HEK293 (cell line): ENCODE results near the gene MYL6B.

ENCODE experiments used
- CTCF ChIP-seq: fragments of 450-650 bp; formaldehyde crosslinking; IDR thresholded peaks from 2 replicates; pipeline ENCODE4 v1.5.1; 2016; ENCODE audit warnings: missing biosample characterization, missing genetic modification characterization
- FEZF1 ChIP-seq: fragments of 450-650 bp; formaldehyde crosslinking; IDR thresholded peaks from 2 replicates; pipeline ENCODE4 v1.5.1; 2016; ENCODE audit warnings: missing biosample characterization, missing genetic modification characterization
- INSM2 ChIP-seq: fragments of 450-650 bp; formaldehyde crosslinking; IDR thresholded peaks from 2 replicates; pipeline ENCODE4 v1.5.1; 2016; ENCODE audit warnings: missing biosample characterization, missing genetic modification characterization
- KLF9 ChIP-seq: fragments of 450-650 bp; formaldehyde crosslinking; IDR thresholded peaks from 2 replicates; pipeline ENCODE4 v1.5.1; 2016; ENCODE audit warnings: missing biosample characterization, missing genetic modification characterization, low read depth
- MEIS1 ChIP-seq: sonication (generic); formaldehyde crosslinking; IDR thresholded peaks from 2 replicates; pipeline ENCODE4 v1.8.1; 2022; ENCODE audit warnings: missing genetic modification reagents, mild to moderate bottlenecking, borderline replicate concordance
- MYNN ChIP-seq: fragments of 450-650 bp; formaldehyde crosslinking; IDR thresholded peaks from 2 replicates; pipeline ENCODE4 v1.5.1; 2016; ENCODE audit warnings: missing biosample characterization, missing genetic modification characterization, borderline replicate concordance
- OVOL3 ChIP-seq: fragments of 450-650 bp; formaldehyde crosslinking; IDR thresholded peaks from 2 replicates; pipeline ENCODE4 v1.5.1; 2016; ENCODE audit warnings: missing biosample characterization, missing genetic modification characterization
- SCRT2 ChIP-seq: fragments of 450-650 bp; formaldehyde crosslinking; IDR thresholded peaks from 2 replicates; pipeline ENCODE4 v1.5.1; 2016; ENCODE audit warnings: missing biosample characterization, missing genetic modification characterization
- SP7 ChIP-seq: fragments of 450-650 bp; formaldehyde crosslinking; IDR thresholded peaks from 2 replicates; pipeline ENCODE4 v1.5.1; 2016; ENCODE audit warnings: missing biosample characterization, missing genetic modification characterization
- TRIM28 ChIP-seq: IDR thresholded peaks from 2 replicates; pipeline ENCODE4 v1.6.1; 2011; ENCODE audit warnings: low read length, control low read depth, borderline replicate concordance
- YY2 ChIP-seq: fragments of 450-650 bp; formaldehyde crosslinking; IDR thresholded peaks from 2 replicates; pipeline ENCODE4 v1.5.1; 2016; ENCODE audit warnings: missing biosample characterization, missing genetic modification characterization
- ZBTB1 ChIP-seq: fragments of 450-650 bp; formaldehyde crosslinking; IDR thresholded peaks from 2 replicates; pipeline ENCODE4 v1.5.1; 2016; ENCODE audit warnings: missing biosample characterization, missing genetic modification characterization
- ZFHX2 ChIP-seq: fragments of 450-650 bp; formaldehyde crosslinking; conservative IDR thresholded peaks from 2 replicates; pipeline ENCODE4 v1.5.1; 2016; ENCODE audit warnings: missing biosample characterization, missing genetic modification characterization
- ZFP69B ChIP-seq: fragments of 450-650 bp; formaldehyde crosslinking; IDR thresholded peaks from 2 replicates; pipeline ENCODE4 v1.5.1; 2016; ENCODE audit warnings: missing biosample characterization, missing genetic modification characterization
- ZIC2 ChIP-seq: fragments of 450-650 bp; formaldehyde crosslinking; IDR thresholded peaks from 2 replicates; pipeline ENCODE4 v1.5.1; 2016; ENCODE audit warnings: missing biosample characterization, missing genetic modification characterization
- ZNF221 ChIP-seq: fragments of 450-650 bp; formaldehyde crosslinking; IDR thresholded peaks from 2 replicates; pipeline ENCODE4 v1.5.1; 2017; ENCODE audit warnings: missing biosample characterization, missing genetic modification characterization, borderline replicate concordance
- ZNF266 ChIP-seq: fragments of 450-650 bp; formaldehyde crosslinking; IDR thresholded peaks from 2 replicates; pipeline ENCODE4 v1.5.1; 2016; ENCODE audit warnings: missing biosample characterization, missing genetic modification characterization, low read depth
- ZNF280C ChIP-seq: fragments of 450-650 bp; formaldehyde crosslinking; IDR thresholded peaks from 2 replicates; pipeline ENCODE4 v1.5.1; 2016; ENCODE audit warnings: missing biosample characterization, missing genetic modification characterization
- ZNF324 ChIP-seq: fragments of 450-650 bp; formaldehyde crosslinking; IDR thresholded peaks from 2 replicates; pipeline ENCODE4 v1.5.1; 2016; ENCODE audit warnings: missing biosample characterization, missing genetic modification characterization
- ZNF366 ChIP-seq: fragments of 450-650 bp; formaldehyde crosslinking; conservative IDR thresholded peaks from 2 replicates; pipeline ENCODE4 v1.5.1; 2016; ENCODE audit warnings: missing biosample characterization, missing genetic modification characterization
- ZNF48 ChIP-seq: fragments of 450-650 bp; formaldehyde crosslinking; IDR thresholded peaks from 2 replicates; pipeline ENCODE4 v1.5.1; 2016; ENCODE audit warnings: missing biosample characterization, missing genetic modification characterization
- ZNF521 ChIP-seq: fragments of 450-650 bp; formaldehyde crosslinking; IDR thresholded peaks from 2 replicates; pipeline ENCODE4 v1.5.1; 2017; ENCODE audit warnings: missing biosample characterization, mild to moderate bottlenecking, missing genetic modification characterization
- ZNF560 ChIP-seq: fragments of 450-650 bp; formaldehyde crosslinking; IDR thresholded peaks from 2 replicates; pipeline ENCODE4 v1.5.1; 2017; ENCODE audit warnings: missing biosample characterization, missing genetic modification characterization, borderline replicate concordance
- ZNF629 ChIP-seq: fragments of 450-650 bp; formaldehyde crosslinking; IDR thresholded peaks from 2 replicates; pipeline ENCODE4 v1.5.1; 2017; ENCODE audit warnings: missing biosample characterization, missing genetic modification characterization
- ZNF670 ChIP-seq: fragments of 450-650 bp; formaldehyde crosslinking; IDR thresholded peaks from 2 replicates; pipeline ENCODE4 v1.5.1; 2016; ENCODE audit warnings: missing biosample characterization, missing genetic modification characterization, low read depth
- ZNF791 ChIP-seq: fragments of 450-650 bp; formaldehyde crosslinking; IDR thresholded peaks from 2 replicates; pipeline ENCODE4 v1.5.1; 2016; ENCODE audit warnings: missing biosample characterization, missing genetic modification characterization
- ZNF837 ChIP-seq: fragments of 450-650 bp; formaldehyde crosslinking; IDR thresholded peaks from 2 replicates; pipeline ENCODE4 v1.5.1; 2016; ENCODE audit warnings: missing biosample characterization, missing genetic modification characterization
- ZSCAN5A ChIP-seq: fragments of 450-650 bp; formaldehyde crosslinking; IDR thresholded peaks from 2 replicates; pipeline ENCODE4 v1.5.1; 2016; ENCODE audit warnings: missing biosample characterization, missing genetic modification characterization
- ZXDB ChIP-seq: fragments of 450-650 bp; formaldehyde crosslinking; IDR thresholded peaks from 2 replicates; pipeline ENCODE4 v1.5.1; 2016; ENCODE audit warnings: missing biosample characterization, missing genetic modification characterization
- TF ChIP-seq, protein P1 (sequence below): fragments of 450-650 bp; formaldehyde crosslinking; IDR thresholded peaks from 2 replicates; pipeline ENCODE4 v1.5.0; 2017; ENCODE audit warnings: missing biosample characterization, missing genetic modification characterization, borderline replicate concordance
- TF ChIP-seq, protein P2 (sequence below): fragments of 450-650 bp; formaldehyde crosslinking; IDR thresholded peaks from 2 replicates; pipeline ENCODE4 v1.5.1; 2016; ENCODE audit warnings: missing biosample characterization, missing genetic modification characterization

Gene MYL6B

GRCh38 chr12:56119361-56119796, 33.0 kb upstream of the MYL6B start (continued):
- no peak for TF ChIP-seq SCRT2 (tag by site-specific recombination)
- TF ChIP-seq ZNF280C (tag by site-specific recombination), result no peak
- TF ChIP-seq ZFP69B, result no peak
- TF ChIP-seq, protein P1, sequence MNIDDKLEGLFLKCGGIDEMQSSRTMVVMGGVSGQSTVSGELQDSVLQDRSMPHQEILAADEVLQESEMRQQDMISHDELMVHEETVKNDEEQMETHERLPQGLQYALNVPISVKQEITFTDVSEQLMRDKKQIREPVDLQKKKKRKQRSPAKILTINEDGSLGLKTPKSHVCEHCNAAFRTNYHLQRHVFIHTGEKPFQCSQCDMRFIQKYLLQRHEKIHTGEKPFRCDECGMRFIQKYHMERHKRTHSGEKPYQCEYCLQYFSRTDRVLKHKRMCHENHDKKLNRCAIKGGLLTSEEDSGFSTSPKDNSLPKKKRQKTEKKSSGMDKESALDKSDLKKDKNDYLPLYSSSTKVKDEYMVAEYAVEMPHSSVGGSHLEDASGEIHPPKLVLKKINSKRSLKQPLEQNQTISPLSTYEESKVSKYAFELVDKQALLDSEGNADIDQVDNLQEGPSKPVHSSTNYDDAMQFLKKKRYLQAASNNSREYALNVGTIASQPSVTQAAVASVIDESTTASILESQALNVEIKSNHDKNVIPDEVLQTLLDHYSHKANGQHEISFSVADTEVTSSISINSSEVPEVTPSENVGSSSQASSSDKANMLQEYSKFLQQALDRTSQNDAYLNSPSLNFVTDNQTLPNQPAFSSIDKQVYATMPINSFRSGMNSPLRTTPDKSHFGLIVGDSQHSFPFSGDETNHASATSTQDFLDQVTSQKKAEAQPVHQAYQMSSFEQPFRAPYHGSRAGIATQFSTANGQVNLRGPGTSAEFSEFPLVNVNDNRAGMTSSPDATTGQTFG (tag by site-specific recombination), result no peak
- TF ChIP-seq ZSCAN5A (tag by site-specific recombination), result no peak
- TF ChIP-seq OVOL3 (tag by site-specific recombination), result no peak
- no peak for TF ChIP-seq ZBTB1 (tag by site-specific recombination)
- TF ChIP-seq ZNF837 (tag by site-specific recombination), result no peak
- no peak for TF ChIP-seq ZNF560 (tag by site-specific recombination)
- TF ChIP-seq ZFHX2 (tag by site-specific recombination), result peak; percentile 26; the same call in 1 of the 2 replicates
- TF ChIP-seq SP7 (tag by site-specific recombination), result peak; percentile 62
- TF ChIP-seq ZIC2 (tag by site-specific recombination), result no peak
- no peak for TF ChIP-seq ZNF791 (tag by site-specific recombination)
- no peak for TF ChIP-seq MYNN (tag by site-specific recombination)
- TF ChIP-seq ZNF521 (tag by site-specific recombination), result no peak
- no peak for TF ChIP-seq ZNF266
- peak; percentile 22; the same call in 1 of the 2 replicates for TF ChIP-seq INSM2 (tag by site-specific recombination)
- TF ChIP-seq ZXDB (tag by site-specific recombination), result peak; percentile 72
- TF ChIP-seq MEIS1 (CRISPR knock-in tag), result no peak
- TF ChIP-seq FEZF1, result no peak
- no peak for TF ChIP-seq YY2 (tag by site-specific recombination)
- TF ChIP-seq KLF9 (tag by site-specific recombination), result peak; percentile 25; the same call in 1 of the 2 replicates
- TF ChIP-seq ZNF324 (tag by site-specific recombination), result no peak
- TF ChIP-seq, protein P2, sequence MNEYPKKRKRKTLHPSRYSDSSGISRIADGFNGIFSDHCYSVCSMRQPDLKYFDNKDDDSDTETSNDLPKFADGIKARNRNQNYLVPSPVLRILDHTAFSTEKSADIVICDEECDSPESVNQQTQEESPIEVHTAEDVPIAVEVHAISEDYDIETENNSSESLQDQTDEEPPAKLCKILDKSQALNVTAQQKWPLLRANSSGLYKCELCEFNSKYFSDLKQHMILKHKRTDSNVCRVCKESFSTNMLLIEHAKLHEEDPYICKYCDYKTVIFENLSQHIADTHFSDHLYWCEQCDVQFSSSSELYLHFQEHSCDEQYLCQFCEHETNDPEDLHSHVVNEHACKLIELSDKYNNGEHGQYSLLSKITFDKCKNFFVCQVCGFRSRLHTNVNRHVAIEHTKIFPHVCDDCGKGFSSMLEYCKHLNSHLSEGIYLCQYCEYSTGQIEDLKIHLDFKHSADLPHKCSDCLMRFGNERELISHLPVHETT, result 0 out of 2 replicates have a peak, but pooled peaks have one; percentile 46
- TF ChIP-seq ZNF366 (tag by site-specific recombination), result 0 out of 2 replicates have a peak, but pooled peaks have one; percentile 31
- no peak for TF ChIP-seq ZNF670 (tag by site-specific recombination)
- no peak for TF ChIP-seq TRIM28
- TF ChIP-seq ZNF48, result no peak
- peak; percentile 91 for TF ChIP-seq CTCF (tag by site-specific recombination)
- peak; percentile 18; the same call in 1 of the 2 replicates for TF ChIP-seq ZNF629 (tag by site-specific recombination)
- TF ChIP-seq ZNF221 (tag by site-specific recombination), result no peak
